Measurements from ENCODE around the gene PTPRE.

Gene PTPRE, protein sequence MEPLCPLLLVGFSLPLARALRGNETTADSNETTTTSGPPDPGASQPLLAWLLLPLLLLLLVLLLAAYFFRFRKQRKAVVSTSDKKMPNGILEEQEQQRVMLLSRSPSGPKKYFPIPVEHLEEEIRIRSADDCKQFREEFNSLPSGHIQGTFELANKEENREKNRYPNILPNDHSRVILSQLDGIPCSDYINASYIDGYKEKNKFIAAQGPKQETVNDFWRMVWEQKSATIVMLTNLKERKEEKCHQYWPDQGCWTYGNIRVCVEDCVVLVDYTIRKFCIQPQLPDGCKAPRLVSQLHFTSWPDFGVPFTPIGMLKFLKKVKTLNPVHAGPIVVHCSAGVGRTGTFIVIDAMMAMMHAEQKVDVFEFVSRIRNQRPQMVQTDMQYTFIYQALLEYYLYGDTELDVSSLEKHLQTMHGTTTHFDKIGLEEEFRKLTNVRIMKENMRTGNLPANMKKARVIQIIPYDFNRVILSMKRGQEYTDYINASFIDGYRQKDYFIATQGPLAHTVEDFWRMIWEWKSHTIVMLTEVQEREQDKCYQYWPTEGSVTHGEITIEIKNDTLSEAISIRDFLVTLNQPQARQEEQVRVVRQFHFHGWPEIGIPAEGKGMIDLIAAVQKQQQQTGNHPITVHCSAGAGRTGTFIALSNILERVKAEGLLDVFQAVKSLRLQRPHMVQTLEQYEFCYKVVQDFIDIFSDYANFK

GRCh38 chr10:127906548-127907377, at the start of gene PTPRE:
Gene PTPRE, plus strand, starts transcription at chr10:127907103. Its CDS starts 133,779 bp downstream, at chr10:128040882.
- DNase-seq: peak; percentile 79

DNA sequence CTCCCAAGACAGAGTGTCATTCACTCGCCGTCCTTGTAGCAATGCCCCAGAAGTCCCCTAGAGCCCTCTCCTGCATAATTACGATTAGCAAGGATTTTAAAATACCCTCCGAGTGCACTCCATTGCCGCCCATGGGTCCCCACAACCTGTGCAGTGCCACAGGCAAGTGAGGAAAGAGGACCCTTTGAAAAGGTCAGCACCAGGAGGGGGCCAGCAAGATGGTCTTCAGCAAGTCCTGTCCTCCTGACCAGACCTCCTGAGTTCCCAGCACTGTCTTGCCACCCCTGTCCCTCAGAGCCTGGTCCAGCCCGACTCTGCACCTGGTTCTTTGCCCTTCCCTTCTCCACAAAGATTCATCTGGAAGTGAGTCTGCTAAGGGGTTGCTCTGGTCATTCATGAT, 46.3 kb upstream of the PTPRE start:
- no peak for DNase-seq

GRCh38 chr10:127863231-127863825, 43.6 kb upstream of the PTPRE start:
- no peak for DNase-seq

GRCh38 chr10:127866276-127867013, 40.5 kb upstream of the PTPRE start:
- DNase-seq: no peak

DNA sequence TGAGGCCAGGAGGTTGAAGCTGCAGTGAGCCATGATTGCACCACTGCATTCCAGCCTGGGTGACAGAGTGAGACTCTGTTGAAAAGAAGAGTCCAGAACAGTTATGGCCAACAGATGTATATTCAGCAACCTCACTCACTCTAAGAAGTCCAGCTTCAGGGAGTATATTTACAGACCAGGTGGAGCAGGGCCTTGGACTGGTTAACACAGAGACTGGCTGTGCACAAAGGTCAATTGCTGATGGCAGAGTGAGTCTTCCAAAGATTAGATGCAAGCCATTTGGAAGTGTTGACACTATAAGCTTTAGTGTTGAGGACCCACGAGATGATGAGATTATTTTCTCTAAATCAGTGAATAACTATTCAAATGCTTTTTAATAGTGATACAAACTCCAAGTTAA, 39.1 kb upstream of the PTPRE start:
- DNase-seq: no peak

DNA sequence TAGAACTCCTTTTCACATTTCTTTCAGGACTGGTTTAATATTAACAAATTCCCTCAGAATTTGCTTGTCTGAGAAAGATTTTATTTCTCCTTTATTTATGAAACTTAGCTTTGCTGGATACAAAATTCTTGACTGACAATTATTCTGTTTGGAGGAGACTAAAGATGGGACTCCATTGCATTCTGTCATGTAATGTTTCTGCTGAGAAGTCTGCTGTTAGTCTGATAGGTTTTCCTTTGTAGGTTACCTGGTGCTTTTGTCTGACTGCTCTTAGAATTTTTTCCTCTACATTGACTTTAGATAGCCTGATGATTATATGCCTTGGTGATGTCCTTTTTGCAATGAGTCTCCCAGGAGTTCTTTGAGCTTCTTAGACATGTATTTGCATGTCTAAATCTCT, 37.6 kb upstream of the PTPRE start:
- no peak for DNase-seq

- no peak for DNase-seq
Observed at GRCh38 chr10:127871631-127872010, 35.3 kb upstream of the PTPRE start.

DNA sequence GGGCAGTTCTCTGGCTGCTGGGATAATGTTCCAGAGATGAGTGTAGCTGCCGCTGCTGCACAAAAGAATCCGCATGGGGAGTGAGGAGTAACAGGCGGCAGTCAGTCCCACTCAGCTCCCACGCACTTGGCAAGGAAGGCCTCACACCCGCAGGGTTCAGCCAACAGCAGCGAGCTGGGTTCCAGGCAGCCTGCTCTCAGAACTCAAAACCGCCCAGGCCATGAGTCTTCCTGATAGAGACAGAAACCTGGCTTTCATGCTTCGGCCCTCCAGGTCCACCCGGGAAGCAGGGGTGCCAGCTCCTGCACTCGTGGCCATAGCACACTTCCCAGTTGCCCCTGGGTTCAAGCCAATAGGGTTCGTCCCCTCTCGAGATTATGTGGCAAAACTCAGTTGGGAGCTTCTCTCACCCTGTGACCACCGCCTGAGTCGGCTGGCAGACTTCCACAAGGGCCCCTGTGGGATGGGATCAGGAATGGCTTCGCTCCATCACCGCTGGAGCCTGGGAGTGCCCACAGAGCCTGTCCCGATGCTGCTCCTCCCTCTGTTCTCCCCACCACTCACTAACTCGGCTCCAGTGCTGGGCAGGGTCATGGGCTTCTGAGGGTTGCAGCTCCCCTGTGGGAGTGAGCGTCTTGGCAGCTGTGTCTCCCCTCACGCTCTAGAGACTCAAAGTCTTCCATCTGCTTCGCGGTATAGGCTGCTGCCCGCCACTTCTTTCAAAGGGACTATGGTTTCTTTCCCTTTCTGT, 34.7 kb upstream of the PTPRE start:
- DNase-seq: no peak

GRCh38 chr10:127872871-127873600, 33.9 kb upstream of the PTPRE start:
- no peak for DNase-seq

DNA sequence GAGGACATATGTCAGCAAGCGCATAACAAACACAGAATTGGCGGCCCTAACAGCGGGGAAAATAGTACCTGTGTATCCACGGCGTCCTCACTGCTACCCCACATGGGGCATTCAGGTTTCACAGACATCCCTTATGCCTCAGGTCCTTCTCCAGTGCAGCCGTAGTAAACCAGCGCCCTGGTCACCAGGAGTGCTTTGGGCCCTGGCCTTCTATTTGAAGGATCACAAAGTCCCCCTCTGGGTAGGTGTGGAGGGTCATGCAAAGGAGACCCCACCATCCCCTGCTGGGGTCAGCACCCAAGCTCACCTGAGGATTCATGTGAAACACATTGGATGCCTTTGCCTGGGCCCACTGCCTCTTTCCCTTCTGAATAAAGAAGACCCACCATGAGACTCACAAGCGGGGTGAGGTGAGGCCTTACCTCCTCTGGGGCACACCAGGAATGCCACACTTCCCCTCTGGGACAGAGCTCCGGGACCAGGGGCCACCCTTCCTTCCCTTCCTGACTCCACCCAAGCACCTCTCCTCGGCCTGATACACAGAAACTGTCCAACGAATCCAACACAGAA, 32.9 kb upstream of the PTPRE start:
- DNase-seq: no peak

- DNase-seq: no peak
Observed at GRCh38 chr10:127874671-127875448, 32.0 kb upstream of the PTPRE start.

DNA sequence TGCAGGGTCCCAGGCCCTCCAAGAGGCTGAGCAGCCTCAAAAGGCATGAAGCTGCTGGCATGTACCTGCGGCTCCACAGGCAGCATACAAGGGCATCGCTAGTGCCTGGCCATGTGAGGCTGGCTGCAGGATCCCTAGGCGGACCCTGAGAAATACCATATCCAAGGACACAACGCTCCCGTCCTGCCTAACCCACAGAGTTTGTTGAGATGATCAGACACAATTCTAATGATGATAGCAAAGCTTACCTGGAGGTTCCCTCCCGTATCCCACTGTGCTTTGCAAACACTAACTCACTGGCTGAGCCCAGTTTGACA, 31.5 kb upstream of the PTPRE start:
- DNase-seq: no peak

- DNase-seq: no peak
Observed at GRCh38 chr10:127875916-127876315, 31.0 kb upstream of the PTPRE start.

DNA sequence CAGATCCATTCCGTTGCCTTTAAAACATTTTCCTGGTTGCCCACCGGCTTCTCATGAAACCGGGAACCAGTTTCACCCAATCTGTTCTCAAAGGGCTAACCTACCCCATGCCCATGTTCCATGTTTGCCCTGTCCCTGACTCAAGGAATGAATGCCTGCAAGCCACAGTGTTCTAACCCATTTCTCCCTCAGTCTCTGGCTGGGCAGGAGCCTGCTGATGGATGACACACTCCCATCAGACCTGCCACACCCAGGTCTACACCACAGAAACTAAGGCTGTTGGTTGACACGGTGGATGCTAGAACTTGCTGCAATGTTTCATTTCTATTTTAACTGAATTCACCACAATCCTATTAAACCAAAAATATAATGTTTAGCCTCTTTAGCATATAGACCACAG, 29.8 kb upstream of the PTPRE start:
- DNase-seq: no peak

DNA sequence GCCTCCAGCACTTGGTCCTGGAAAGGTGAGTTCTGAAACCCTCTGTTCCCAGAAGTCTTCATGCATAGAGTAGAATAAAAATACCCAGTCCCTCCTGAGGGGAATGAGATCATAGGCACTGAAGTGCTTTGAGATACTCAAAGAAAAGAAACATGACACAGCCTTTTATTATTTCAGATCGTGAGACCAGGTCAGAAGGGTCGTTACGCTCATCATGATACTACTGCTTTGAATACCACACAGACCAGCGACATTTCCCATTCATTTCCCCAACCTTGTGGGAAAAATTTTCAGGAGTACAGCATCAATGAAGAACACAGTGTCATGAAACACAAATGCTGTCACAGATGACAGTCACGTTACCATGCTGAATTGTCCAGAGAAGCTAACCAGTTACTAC, 29.2 kb upstream of the PTPRE start:
- DNase-seq: no peak

- DNase-seq: no peak
Observed at GRCh38 chr10:127878475-127879055, 28.3 kb upstream of the PTPRE start.

DNA sequence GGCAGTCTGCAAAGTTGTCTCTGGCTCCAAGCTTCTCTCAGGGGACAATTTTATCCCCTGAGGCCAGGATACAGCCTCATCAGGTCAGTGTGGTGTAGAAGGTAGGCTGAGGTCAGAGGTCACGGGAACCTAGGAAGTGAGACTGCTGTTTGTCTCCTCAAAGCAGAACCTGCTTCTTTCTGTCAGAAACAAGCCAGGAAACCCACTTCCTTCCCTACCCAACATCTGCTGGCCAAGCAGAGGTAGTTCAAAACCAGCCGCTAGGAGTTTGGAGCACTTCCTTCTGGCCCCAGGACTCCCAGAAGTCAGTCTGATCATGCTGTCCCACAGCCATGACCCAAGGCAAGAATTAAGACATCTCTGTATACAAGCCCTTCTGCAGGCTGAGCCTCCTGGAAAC, 26.3 kb upstream of the PTPRE start:
- DNase-seq: no peak

GRCh38 chr10:127881262-127881661, 25.6 kb upstream of the PTPRE start:
- DNase-seq: no peak

- DNase-seq: no peak
Observed at GRCh38 chr10:127882391-127882790, 24.5 kb upstream of the PTPRE start.
